Ovary (tissue), 9 donors: Measurements from ENCODE around the gene AQP5. TPM values are rescaled to one million over a fixed set of nuclear protein-coding genes. Genes with fewer than 3 reads are reported as not detected.

Experiments used
- DNase-seq, 5 donors: peaks; one replicate each; pipeline ENCODE4 v3.0.0-alpha.2; 2019 to 2020
- H3K27ac ChIP-seq, 2 donors: fragments of 200-600 bp; one replicate each; pipeline versions ENCODE4 v1.5.1 to v1.8.0; 2019 to 2022
- H3K27me3 ChIP-seq: fragments of 200-600 bp; one replicate; pipeline ENCODE4 v1.8.0; 2022
- H3K36me3 ChIP-seq: fragments of 200-600 bp; sonication (generic); one replicate; pipeline ENCODE4 v1.5.1; 2019
- H3K4me1 ChIP-seq: one replicate; pipeline ENCODE4 v1.8.1; 2013; ENCODE audit warnings: mild to moderate bottlenecking, moderate library complexity; ENCODE audit not compliant: insufficient read depth
- H3K4me3 ChIP-seq: fragments of 200-600 bp; sonication (generic); one replicate; pipeline ENCODE4 v1.5.1; 2017
- H3K9me3 ChIP-seq, 2 donors: fragments of 200-600 bp in 1 of 2; sonication (generic) in 1 of 2; one replicate each; pipeline versions ENCODE4 v1.5.1 to v1.8.1; 2013 to 2019; ENCODE audit warnings: mild to moderate bottlenecking in 1 of 2, moderate library complexity in 1 of 2
- CTCF ChIP-seq, 3 donors: fragments of 450-650 bp in 2 of 3; fragments of 200-600 bp in 1 of 3; IDR thresholded peaks; one replicate each; pipeline versions ENCODE4 v1.5.1 to v1.8.0; 2016 to 2022; ENCODE audit warnings: antibody characterized with exemption in 3 of 3, mild to moderate bottlenecking in 1 of 3
- EP300 ChIP-seq: sonication (generic); formaldehyde crosslinking; IDR thresholded peaks from one replicate; pipeline ENCODE4 v1.6.1; 2017; ENCODE audit warnings: antibody characterized with exemption
- POLR2A ChIP-seq: fragments of 450-650 bp; IDR thresholded peaks from one replicate; pipeline ENCODE4 v1.6.1; 2017; ENCODE audit warnings: antibody characterized with exemption, mild to moderate bottlenecking, moderate library complexity
- WGBS, 3 donors: extraction: QIAGEN DNeasy Blood & Tissue Kit in 1 of 3; methylation state at CpG; one replicate each; pipeline versions ENCODE4 v1.1.5 to v1.1.7; 2013 to 2017; 5-methylcytosine and 5-hydroxymethylcytosine counted together
- intact Hi-C, 4 donors: fragments of 100-400 bp; cut with DNase I; formaldehyde crosslinking; loops; one replicate each; pipeline versions ENCODE4 v1.11.0 to v1.15.1; 2022 to 2023
- polyA plus RNA-seq, 2 donors: library from polyadenylated mRNA; stranded (reverse); fragments of 200-250 nt in 1 of 2; fragments of 350-450 nt in 1 of 2; fragmentation: Illumina TruSeq in 1 of 2; extraction: RNeasy Lipid Tissue Mini Kit (QIAGEN cat#74804) in 1 of 2; gene quantifications; one replicate each; pipeline ENCODE4 v1.2.3, GENCODE V29; 2013 to 2014
- total RNA-seq, 7 donors: library from RNA; depleted of rRNA in 2 of 7; stranded (reverse); fragments of >200 nt in 2 of 7; fragmentation: NEBNext Ultra II Directional in 3 of 7; extraction: Animal tissue kit (Norgen Biotek cat#: 25700) in 3 of 7; gene quantifications; one replicate each; pipeline versions ENCODE4 v1.1.0 to v1.2.4, GENCODE V29; 2016 to 2023
- donor health status: DM: no; HTN: no; CAD: no; lungs with moderate emphysema.
- donor health status: DM: no; HTN: no; CAD: no.
- donor health status: Bipolar disorder and iron deficiency.
- donor health status: DM: yes; HTN: yes; CAD: no.
- donor health status: DM: no; HTN: no; CAD: no.
- donor health status: DM: yes; HTN: yes; CAD: no.

Gene AQP5
- total and polyA plus RNA-seq, 9 donors, result 0.12 to 0.92 (median 0.50) TPM; not detected in 4

- H3K4me3 ChIP-seq, result no peak overlapping the region
- no peak overlapping the region for H3K27ac ChIP-seq
- DNase-seq, result no peak
- no peaks in the 10 kb centered on the region for H3K27me3 ChIP-seq
- TF ChIP-seq CTCF (IDR thresholded peaks at IDR 0.05) (no peak), POLR2A (no peak), EP300 (no peak)
- 86 to 89% (median 87%) methylated on average over 7 of the region's 7 CpGs for WGBS, 3 donors
- no peaks in the 10 kb centered on the region for H3K9me3 ChIP-seq
- intact Hi-C loops, result no loop called here
- H3K4me1 ChIP-seq, result no peaks in the 10 kb centered on the region
- H3K36me3 ChIP-seq, result no peaks in the 10 kb centered on the region
Measured at GRCh38 chr12:49929581-49929980, 32.1 kb upstream of the AQP5 start.

- no peaks in the 10 kb centered on the region for H3K27me3 ChIP-seq
- WGBS, 3 donors, result 55 to 64% (median 62%) methylated on average over 3 of the region's 3 CpGs
- intact Hi-C loops, result no loop called here
- no peaks in the 10 kb centered on the region for H3K9me3 ChIP-seq
- no peak overlapping the region for H3K27ac ChIP-seq
- DNase-seq, result no peak
- no peaks in the 10 kb centered on the region for H3K36me3 ChIP-seq
- H3K4me3 ChIP-seq, result no peak overlapping the region
- no peaks in the 10 kb centered on the region for H3K4me1 ChIP-seq
- TF ChIP-seq CTCF (IDR thresholded peaks at IDR 0.05) (no peak), POLR2A (no peak), EP300 (no peak)
Measured at GRCh38 chr12:49930515-49931288, 31.0 kb upstream of the AQP5 start.

GRCh38 chr12:49932023-49932422, 29.6 kb upstream of the AQP5 start:
- Histone ChIP-seq H3K27ac (no peak overlapping the region), H3K4me1 (no peaks in the 10 kb centered on the region), H3K36me3 (no peaks in the 10 kb centered on the region), H3K27me3 (no peaks in the 10 kb centered on the region), H3K9me3 (no peaks in the 10 kb centered on the region), H3K4me3 (no peak overlapping the region)
- WGBS, 3 donors, result 71 to 80% (median 75%) methylated on average over 7 of the region's 7 CpGs
- intact Hi-C loops, result no loop called here
- DNase-seq, result peak in 1 of 5 donors; percentile 3
- no peak for TF ChIP-seq CTCF (IDR thresholded peaks at IDR 0.05)
- no peak for TF ChIP-seq EP300
- TF ChIP-seq POLR2A, result no peak

- no peaks in the 10 kb centered on the region for H3K4me1 ChIP-seq
- WGBS, 3 donors, result 82 to 87% (median 83%) methylated on average over 8 of the region's 8 CpGs
- TF ChIP-seq EP300 (no peak), CTCF (IDR thresholded peaks at IDR 0.05) (no peak), POLR2A (no peak)
- peak in 1 of 5 donors; percentile 17 for DNase-seq
- no peak overlapping the region for H3K4me3 ChIP-seq
- H3K36me3 ChIP-seq, result no peaks in the 10 kb centered on the region
- intact Hi-C loops, result no loop called here
- H3K27ac ChIP-seq, result no peak overlapping the region
- no peaks in the 10 kb centered on the region for H3K9me3 ChIP-seq
- H3K27me3 ChIP-seq, result no peaks in the 10 kb centered on the region
Measured at GRCh38 chr12:49932533-49933130, 29.0 kb upstream of the AQP5 start.
